HG02870 (cell line): ENCODE data around the gene RECQL5.

Source experiments
- ATAC-seq: cut with Tn5 transposase; IDR thresholded peaks from one replicate; pipeline ENCODE4 v1.9.1; 2021; ENCODE audit warnings: mild to moderate bottlenecking, moderate library complexity; ENCODE audit not compliant: unreplicated experiment

Gene RECQL5

GRCh38 chr17:75619506-75620431 lies 47.2 kb downstream of the RECQL5 start:
- no peak for ATAC-seq

GRCh38 chr17:75617675-75618074 lies 49.3 kb downstream of the RECQL5 start:
- ATAC-seq = no peak

- no peak for ATAC-seq
Measured at GRCh38 chr17:75617218-75617617, 49.7 kb downstream of the RECQL5 start.

- ATAC-seq = no peak
Measured at GRCh38 chr17:75616521-75617122, 50.3 kb downstream of the RECQL5 start.

GRCh38 chr17:75615301-75615700 lies 51.7 kb downstream of the RECQL5 start:
- ATAC-seq = no peak

- no peak for ATAC-seq
Measured at GRCh38 chr17:75614556-75615270, 52.2 kb downstream of the RECQL5 start.

GRCh38 chr17:75614006-75614405 lies 52.9 kb downstream of the RECQL5 start:
- no peak for ATAC-seq

- no peak for ATAC-seq
Measured at GRCh38 chr17:75612906-75613626, 53.9 kb downstream of the RECQL5 start.

- no peak for ATAC-seq
Measured at GRCh38 chr17:75611851-75612429, 55.0 kb downstream of the RECQL5 start.

GRCh38 chr17:75610103-75610984 lies 56.6 kb downstream of the RECQL5 start:
- no peak for ATAC-seq

- no peak for ATAC-seq
Measured at GRCh38 chr17:75607086-75607485, 59.9 kb downstream of the RECQL5 start.

- ATAC-seq = no peak
Measured at GRCh38 chr17:75605790-75606189, 61.2 kb downstream of the RECQL5 start.

- no peak for ATAC-seq
Measured at GRCh38 chr17:75604034-75604695, 62.8 kb downstream of the RECQL5 start.

GRCh38 chr17:75603123-75603522 lies 63.8 kb downstream of the RECQL5 start:
- ATAC-seq = no peak

- no peak for ATAC-seq
Measured at GRCh38 chr17:75602644-75603043, 64.3 kb downstream of the RECQL5 start.

GRCh38 chr17:75601057-75601987 lies 65.6 kb downstream of the RECQL5 start:
- ATAC-seq = no peak

- no peak for ATAC-seq
Measured at GRCh38 chr17:75596320-75597087, 70.5 kb downstream of the RECQL5 start.
